K562 (cell line): ENCODE data around the gene METRN. TPM values are rescaled to one million over a fixed set of nuclear protein-coding genes. Genes with fewer than 3 reads are reported as not detected.
A peak's percentile ranks its signal among the peaks of the same experiment; 100 is the strongest.

ENCODE experiments used
- ADNP ChIP-seq: fragments of 200-800 bp; sonication (Bioruptor generic); IDR thresholded peaks from 2 replicates; pipeline ENCODE4 v1.6.1; 2016; ENCODE audit warnings: missing genetic modification characterization, missing compliant biosample characterization
- BRD4 ChIP-seq: fragments of 200-600 bp; sonication (generic); IDR thresholded peaks from 2 replicates; pipeline ENCODE4 v1.6.1; 2017; ENCODE audit warnings: inconsistent platforms
- L3MBTL2 ChIP-seq: fragments of 450-650 bp; IDR thresholded peaks from 2 replicates; pipeline ENCODE4 v1.6.1; 2016; ENCODE audit warnings: mild to moderate bottlenecking, moderate library complexity
- MAFG ChIP-seq: fragments of 450-650 bp; conservative IDR thresholded peaks from 2 replicates; pipeline ENCODE4 v1.6.1; 2016; ENCODE audit warnings: missing genetic modification characterization, missing compliant biosample characterization
- MBD2 ChIP-seq: sonication (generic); IDR thresholded peaks from 2 replicates; pipeline ENCODE4 v1.6.1; 2016; ENCODE audit warnings: low read depth, borderline replicate concordance
- NCOA4 ChIP-seq: fragments of 450-650 bp; IDR thresholded peaks from 2 replicates; pipeline ENCODE4 v1.6.1; 2018; ENCODE audit warnings: mild to moderate bottlenecking; ENCODE audit not compliant: partially characterized antibody
- POLR2A ChIP-seq: fragments of 450-650 bp; conservative IDR thresholded peaks from 2 replicates; pipeline ENCODE4 v1.6.1; 2016
- TGIF2 ChIP-seq: sonication (generic); formaldehyde crosslinking; IDR thresholded peaks from 2 replicates; pipeline ENCODE4 v1.8.1; 2022; ENCODE audit warnings: mild to moderate bottlenecking, missing genetic modification reagents, moderate library complexity
- UBTF ChIP-seq, 2 experiments: IDR thresholded peaks; 2 replicates each; pipeline ENCODE4 v1.6.1; 2012; ENCODE audit warnings: improper control_type of control experiment in 2 of 2, low read depth in 2 of 2, low read length in 2 of 2, borderline replicate concordance in 1 of 2
- ZFP36 ChIP-seq: fragments of 150-350 bp; IDR thresholded peaks from 2 replicates; pipeline ENCODE4 v1.6.1; 2018; ENCODE audit warnings: low read length, low read depth; ENCODE audit not compliant: partially characterized antibody
- ZNF224 ChIP-seq: sonication (generic); formaldehyde crosslinking; IDR thresholded peaks from 2 replicates; pipeline ENCODE4 v1.8.0; 2022; ENCODE audit warnings: mild to moderate bottlenecking, missing genetic modification reagents
- ZNF263 ChIP-seq: sonication (generic); formaldehyde crosslinking; IDR thresholded peaks from 2 replicates; pipeline ENCODE4 v1.8.0; 2022; ENCODE audit warnings: mild to moderate bottlenecking, missing genetic modification reagents, borderline replicate concordance
- ZNF785 ChIP-seq: fragments of 250-450 bp; sonication (Bioruptor Pico); IDR thresholded peaks from 2 replicates; pipeline ENCODE4 v1.4.0; 2020; ENCODE audit warnings: mild to moderate bottlenecking
- polyA plus RNA-seq, 8 experiments: library from polyadenylated mRNA; depleted of rRNA in 4 of 8; stranded (reverse) in 5 of 8; unstranded in 3 of 8; fragments of >200 nt; fragmentation: Nextera tagmentation in 2 of 8; fragmentation: Illumina TruSeq in 1 of 8; extraction: Ambion mirVana in 2 of 8; extraction: Trizol in 1 of 8; gene quantifications; 2 replicates each; pipeline versions ENCODE4 v1.2.1 to v1.2.3, GENCODE V29; 2011 to 2014; ENCODE audit warnings: inconsistent platforms in 1 of 8, missing spikeins in 1 of 8
- total RNA-seq, 7 experiments: library from RNA; depleted of rRNA in 6 of 7; stranded (reverse); fragments of >200 nt in 6 of 7; fragmentation: Illumina TruSeq in 2 of 7; extraction: Trizol in 2 of 7; gene quantifications; 2 replicates each; pipeline versions ENCODE4 v1.2.1 to v1.2.3, GENCODE V29; 2011 to 2021; ENCODE audit warnings: low replicate concordance in 1 of 7
- TF ChIP-seq, protein P1 (sequence below), 2 experiments: fragments of 450-650 bp in 1 of 2; sonication (generic) in 1 of 2; formaldehyde crosslinking in 1 of 2; IDR thresholded peaks in 1 of 2; conservative IDR thresholded peaks in 1 of 2; 2 replicates each; pipeline versions ENCODE4 v1.6.1 to v1.8.1; 2016 to 2023; ENCODE audit warnings: mild to moderate bottlenecking in 2 of 2, moderate library complexity in 2 of 2, inconsistent platforms in 1 of 2, missing genetic modification reagents in 1 of 2
- TF ChIP-seq, protein P2 (sequence below): fragments of 450-650 bp; IDR thresholded peaks from 2 replicates; pipeline ENCODE4 v1.6.1; 2016; ENCODE audit warnings: borderline replicate concordance
- TF ChIP-seq, protein P3 (sequence below): fragments of 250-450 bp; sonication (Bioruptor Pico); IDR thresholded peaks from 2 replicates; pipeline ENCODE4 v1.8.0; 2022; ENCODE audit warnings: moderate library complexity, mild to moderate bottlenecking, inconsistent platforms
- TF ChIP-seq, protein P4 (sequence below): sonication (generic); formaldehyde crosslinking; IDR thresholded peaks from 2 replicates; pipeline ENCODE4 v1.8.1; 2023; ENCODE audit warnings: mild to moderate bottlenecking, missing genetic modification reagents
- TF ChIP-seq, protein P5 (sequence below): fragments of 250-450 bp; sonication (Bioruptor Pico); IDR thresholded peaks from 2 replicates; pipeline ENCODE4 v1.4.0; 2020; ENCODE audit warnings: mild to moderate bottlenecking

METRN gene
- total and polyA plus RNA-seq, 9 of the 15 experiments (the other 6 are each of a cell fraction or from before 2014, with no cell fraction given) = 0.20 to 89.8 (median 15.4) TPM

DNA sequence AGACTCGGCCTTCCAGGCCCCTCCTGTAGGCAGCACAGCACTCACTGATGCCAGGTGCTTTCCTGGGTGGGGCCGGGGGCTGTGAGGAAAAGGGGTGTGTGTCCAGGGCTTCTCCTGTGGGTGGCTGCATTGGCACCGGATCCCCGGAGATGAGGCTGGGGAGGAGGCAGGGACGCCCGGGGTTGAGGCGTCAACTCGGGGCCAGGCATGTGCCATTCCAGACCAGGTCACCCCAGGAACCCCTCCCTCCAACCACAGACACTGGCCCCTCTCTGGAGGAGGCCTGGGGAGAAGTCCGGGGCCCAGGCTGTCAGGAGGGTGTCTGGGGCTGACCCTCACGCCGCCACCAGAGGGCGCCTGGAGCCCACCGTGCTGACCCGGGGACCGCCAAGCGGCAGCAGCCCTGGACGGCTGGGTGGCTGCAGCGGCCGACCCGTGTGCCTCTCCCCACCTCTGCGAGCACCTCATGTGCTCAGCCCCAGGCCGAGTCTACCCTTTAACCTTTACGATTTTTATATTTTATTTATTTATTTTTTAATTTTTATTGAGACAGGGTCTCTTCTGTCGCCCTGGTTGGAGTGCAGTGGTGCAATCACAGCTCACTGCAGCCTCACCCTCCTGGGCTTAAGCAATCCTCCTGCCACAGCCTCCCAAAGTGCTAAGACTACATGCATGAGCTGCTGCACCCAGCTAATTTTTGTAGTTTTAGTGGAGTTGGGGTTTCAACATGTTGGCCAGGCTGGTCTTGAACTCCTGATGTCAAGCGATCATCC is 3.2 kb upstream of the METRN start (continued):
- TF ChIP-seq, protein P1, sequence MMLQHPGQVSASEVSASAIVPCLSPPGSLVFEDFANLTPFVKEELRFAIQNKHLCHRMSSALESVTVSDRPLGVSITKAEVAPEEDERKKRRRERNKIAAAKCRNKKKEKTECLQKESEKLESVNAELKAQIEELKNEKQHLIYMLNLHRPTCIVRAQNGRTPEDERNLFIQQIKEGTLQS (IDR thresholded peaks at IDR 0.05) = no peak
- TF ChIP-seq, protein P1 (CRISPR knock-in tag; conservative IDR thresholded peaks at IDR 0.05) = no peak
- TF ChIP-seq TGIF2 (CRISPR knock-in tag) (no peak), ZFP36 (no peak), MBD2 (no peak), MAFG (tag) (no peak), NCOA4 (no peak), ZNF224 (CRISPR knock-in tag) (no peak), UBTF (IDR thresholded peaks at IDR 0.05; ENCODE audit: borderline replicate concordance in 1 of 2, low read depth in 2 of 2, low read length in 2 of 2) (peak in 1 of 2 experiments; percentile 48; a peak in 1 of 4 replicates), ZNF785 (CRISPR knock-in tag) (no peak), ZNF263 (CRISPR knock-in tag) (no peak; the same call in 1 of the 2 replicates), ADNP (tag) (no peak), POLR2A (no peak), L3MBTL2 (peak; percentile 28; the same call in 1 of the 2 replicates), BRD4 (no peak)
- TF ChIP-seq, protein P2, sequence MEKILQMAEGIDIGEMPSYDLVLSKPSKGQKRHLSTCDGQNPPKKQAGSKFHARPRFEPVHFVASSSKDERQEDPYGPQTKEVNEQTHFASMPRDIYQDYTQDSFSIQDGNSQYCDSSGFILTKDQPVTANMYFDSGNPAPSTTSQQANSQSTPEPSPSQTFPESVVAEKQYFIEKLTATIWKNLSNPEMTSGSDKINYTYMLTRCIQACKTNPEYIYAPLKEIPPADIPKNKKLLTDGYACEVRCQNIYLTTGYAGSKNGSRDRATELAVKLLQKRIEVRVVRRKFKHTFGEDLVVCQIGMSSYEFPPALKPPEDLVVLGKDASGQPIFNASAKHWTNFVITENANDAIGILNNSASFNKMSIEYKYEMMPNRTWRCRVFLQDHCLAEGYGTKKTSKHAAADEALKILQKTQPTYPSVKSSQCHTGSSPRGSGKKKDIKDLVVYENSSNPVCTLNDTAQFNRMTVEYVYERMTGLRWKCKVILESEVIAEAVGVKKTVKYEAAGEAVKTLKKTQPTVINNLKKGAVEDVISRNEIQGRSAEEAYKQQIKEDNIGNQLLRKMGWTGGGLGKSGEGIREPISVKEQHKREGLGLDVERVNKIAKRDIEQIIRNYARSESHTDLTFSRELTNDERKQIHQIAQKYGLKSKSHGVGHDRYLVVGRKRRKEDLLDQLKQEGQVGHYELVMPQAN = no peak
- TF ChIP-seq, protein P3, sequence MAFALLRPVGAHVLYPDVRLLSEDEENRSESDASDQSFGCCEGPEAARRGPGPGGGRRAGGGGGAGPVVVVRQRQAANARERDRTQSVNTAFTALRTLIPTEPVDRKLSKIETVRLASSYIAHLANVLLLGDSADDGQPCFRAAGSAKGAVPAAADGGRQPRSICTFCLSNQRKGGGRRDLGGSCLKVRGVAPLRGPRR (CRISPR knock-in tag) = no peak
- TF ChIP-seq, protein P4, sequence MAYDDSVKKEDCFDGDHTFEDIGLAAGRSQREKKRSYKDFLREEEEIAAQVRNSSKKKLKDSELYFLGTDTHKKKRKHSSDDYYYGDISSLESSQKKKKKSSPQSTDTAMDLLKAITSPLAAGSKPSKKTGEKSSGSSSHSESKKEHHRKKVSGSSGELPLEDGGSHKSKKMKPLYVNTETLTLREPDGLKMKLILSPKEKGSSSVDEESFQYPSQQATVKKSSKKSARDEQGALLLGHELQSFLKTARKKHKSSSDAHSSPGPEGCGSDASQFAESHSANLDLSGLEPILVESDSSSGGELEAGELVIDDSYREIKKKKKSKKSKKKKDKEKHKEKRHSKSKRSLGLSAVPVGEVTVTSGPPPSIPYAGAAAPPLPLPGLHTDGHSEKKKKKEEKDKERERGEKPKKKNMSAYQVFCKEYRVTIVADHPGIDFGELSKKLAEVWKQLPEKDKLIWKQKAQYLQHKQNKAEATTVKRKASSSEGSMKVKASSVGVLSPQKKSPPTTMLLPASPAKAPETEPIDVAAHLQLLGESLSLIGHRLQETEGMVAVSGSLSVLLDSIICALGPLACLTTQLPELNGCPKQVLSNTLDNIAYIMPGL (CRISPR knock-in tag) = 0 out of 2 replicates have a peak, but pooled peaks have one; percentile 39
- TF ChIP-seq, protein P5, sequence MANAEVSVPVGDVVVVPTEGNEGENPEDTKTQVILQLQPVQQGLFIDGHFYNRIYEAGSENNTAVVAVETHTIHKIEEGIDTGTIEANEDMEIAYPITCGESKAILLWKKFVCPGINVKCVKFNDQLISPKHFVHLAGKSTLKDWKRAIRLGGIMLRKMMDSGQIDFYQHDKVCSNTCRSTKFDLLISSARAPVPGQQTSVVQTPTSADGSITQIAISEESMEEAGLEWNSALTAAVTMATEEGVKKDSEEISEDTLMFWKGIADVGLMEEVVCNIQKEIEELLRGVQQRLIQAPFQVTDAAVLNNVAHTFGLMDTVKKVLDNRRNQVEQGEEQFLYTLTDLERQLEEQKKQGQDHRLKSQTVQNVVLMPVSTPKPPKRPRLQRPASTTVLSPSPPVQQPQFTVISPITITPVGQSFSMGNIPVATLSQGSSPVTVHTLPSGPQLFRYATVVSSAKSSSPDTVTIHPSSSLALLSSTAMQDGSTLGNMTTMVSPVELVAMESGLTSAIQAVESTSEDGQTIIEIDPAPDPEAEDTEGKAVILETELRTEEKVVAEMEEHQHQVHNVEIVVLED (CRISPR knock-in tag) = no peak
